CD4-positive, alpha-beta T cell treated with Interleukin-15 for 4 hours (primary cell): Measurements from ENCODE around the gene SLC25A21.
"Not testable (repeated sequence)": the region's sequence is repeated elsewhere in the genome, so short reads cannot be mapped to it uniquely, and the experiment has no call there.

ENCODE experiments used
- DNase-seq: peaks from one replicate; pipeline ENCODE4 v3.0.0-alpha.2; 2020; ENCODE audit warnings: low spot score

SLC25A21 gene

DNA sequence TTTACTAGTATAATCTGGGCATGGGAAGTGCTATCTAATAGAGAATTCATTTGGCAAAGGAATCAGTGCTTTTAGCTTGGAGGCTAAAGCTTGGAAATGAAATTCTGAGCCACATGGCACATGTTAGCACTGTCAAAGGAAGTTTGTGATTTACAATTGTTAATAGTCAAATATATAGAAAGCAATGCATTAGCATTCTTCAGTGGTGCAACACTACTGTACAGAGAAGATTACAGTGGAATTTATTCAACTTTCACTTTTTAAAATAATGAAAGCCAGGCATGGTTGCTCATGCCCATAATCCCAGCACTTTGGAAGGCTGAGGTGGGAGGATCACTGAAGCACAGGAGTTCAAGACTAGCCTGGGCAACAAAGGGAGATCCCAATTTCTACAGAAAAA lies 464.8 kb downstream of the SLC25A21 start:
- no peak for DNase-seq

DNA sequence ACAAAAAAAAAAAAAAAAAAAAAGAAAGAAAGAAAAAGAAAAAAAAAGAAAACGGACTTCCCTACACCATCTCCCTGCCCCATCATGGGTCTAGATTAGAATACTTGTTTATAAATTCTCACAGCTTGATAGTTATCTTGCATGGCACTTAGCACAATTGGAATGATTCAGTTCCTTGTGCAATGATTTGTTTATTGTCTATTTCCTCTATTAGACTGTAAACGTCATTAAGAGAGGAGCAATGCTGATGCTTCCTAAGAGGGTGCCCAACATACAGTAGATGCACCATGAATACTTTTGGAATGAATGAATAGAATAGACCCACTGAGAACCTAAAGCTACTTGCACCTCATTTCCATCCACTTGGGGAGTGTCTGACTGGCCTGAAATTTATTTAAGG lies 469.9 kb downstream of the SLC25A21 start:
- DNase-seq: no peak

GRCh38 chr14:36701132-36701531 lies 471.3 kb downstream of the SLC25A21 start:
- DNase-seq: no peak

GRCh38 chr14:36700651-36701050 lies 471.8 kb downstream of the SLC25A21 start:
- DNase-seq: no peak

- not testable (repeated sequence) for DNase-seq
Observed at GRCh38 chr14:36699420-36699819, 473.0 kb downstream of the SLC25A21 start.

DNA sequence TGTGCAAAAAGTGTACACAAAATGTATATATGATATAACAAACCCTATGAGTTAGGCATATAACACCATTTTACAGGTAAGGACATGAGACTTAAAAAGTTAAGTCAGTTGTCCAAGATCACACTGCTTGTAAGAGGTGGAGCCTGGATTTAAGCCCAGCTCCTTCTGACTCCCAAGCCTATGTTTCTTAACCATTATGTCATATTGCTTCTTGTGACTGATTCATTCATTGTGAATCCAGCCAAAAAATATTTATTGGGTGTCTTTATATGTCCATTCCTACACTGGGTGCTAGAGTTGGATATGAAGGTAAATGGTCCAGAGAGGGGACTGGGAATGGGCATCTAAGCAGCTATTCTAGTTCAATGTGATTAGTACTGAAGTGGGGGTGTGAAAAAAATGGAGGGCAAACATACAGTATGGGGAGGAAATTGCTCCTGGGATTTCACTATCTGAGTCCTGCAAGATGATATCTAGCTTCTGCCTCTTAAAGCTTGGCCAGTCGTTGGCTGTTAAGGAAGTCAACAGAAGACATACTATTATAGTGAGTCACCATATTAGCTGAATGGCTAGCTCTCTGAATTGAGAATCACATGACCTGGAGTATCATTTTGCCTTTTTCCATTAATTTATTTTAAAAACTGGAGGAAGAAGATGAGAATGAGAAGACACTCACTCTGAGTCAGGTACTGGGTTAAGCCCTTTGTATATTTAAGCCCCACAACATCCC lies 481.9 kb downstream of the SLC25A21 start:
- DNase-seq: no peak

DNA sequence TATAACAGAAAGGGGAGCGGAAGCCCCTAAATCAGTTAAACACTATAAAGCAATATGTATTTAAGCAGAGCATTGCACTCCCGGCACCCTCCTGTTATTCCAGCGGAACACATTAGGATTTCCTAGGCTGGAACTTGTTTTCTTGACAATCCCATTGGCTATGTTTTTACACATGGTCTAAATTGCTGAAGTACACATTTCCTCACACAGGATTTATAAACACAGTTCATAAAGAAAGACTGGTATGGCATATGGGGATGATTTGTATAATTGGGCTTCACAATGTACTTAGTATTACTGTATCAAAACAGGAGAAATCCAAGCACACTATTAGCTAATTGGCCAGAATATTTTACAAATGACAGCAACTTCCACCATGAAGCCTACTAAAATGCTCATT lies 487.5 kb downstream of the SLC25A21 start:
- DNase-seq: no peak

DNA sequence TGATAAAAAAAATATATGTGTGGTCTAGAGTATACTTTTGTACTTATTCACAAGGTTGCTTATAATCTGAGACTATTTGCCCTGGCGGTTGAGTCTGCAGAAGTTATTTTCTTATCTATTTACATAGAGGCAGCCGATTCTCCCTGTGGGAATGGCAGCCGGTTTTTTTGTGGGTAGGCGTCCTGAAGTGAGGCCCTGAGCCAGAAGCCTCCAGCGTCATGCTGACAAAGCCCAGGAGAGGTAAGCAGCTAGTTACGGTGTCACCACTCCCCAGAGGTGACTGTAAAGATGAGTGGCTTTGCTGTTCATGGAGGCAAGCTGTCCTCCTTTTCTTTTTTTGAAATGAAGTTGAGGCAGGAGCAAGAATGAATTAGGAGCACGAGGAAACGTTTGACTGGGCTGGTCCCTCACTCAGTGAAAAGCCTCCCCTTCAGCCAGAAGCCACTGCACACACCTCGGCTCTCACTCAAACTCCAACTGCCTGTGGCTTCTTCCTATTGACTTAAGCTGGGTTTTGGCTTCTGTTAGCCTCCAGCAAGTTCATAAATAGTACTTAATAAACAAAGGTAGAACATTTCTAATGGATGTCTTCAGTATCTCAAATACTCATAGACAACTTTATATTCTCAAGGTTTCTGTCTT lies 489.2 kb downstream of the SLC25A21 start:
- no peak for DNase-seq

GRCh38 chr14:36682338-36682737 lies 490.1 kb downstream of the SLC25A21 start:
- DNase-seq: no peak

DNA sequence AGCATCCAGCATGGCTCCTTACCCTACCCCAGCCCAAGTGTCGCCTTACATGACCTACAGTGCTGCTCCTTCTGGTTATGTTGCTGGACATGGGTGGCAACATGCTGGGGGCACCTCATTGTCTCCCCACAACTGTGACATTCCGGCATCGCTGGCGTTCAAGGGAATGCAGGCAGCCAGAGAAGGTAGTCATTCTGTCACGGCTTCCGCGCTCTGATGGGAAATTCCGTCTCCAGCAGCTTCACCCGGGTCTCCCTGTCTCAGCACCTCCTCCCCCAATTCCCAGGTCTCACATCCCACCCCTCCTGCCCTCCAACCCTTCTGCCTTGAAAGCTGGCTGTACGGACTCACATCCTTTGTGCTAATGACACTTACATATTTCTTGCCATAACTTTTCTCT lies 496.2 kb downstream of the SLC25A21 start:
- DNase-seq: no peak

- no peak for DNase-seq
Observed at GRCh38 chr14:36675581-36675980, 496.8 kb downstream of the SLC25A21 start.

DNA sequence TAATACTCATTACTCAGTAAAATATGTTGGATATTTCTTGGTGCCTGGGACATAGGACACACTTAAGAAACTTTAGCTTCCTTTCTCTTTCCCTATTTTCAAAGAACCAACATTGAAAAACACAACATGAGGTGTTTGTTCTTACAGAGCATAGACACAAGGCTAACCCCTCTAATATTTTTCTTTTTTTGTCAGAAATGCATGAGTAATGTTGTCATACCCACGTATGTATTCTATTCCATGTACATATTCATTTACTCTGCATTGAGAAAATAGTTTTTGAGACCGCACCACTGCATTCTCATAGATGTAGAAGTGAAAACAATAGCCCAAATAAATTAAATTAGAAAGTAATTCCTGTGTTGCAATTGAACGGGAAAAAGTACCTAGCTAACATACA lies 497.7 kb downstream of the SLC25A21 start:
- DNase-seq: no peak

DNA sequence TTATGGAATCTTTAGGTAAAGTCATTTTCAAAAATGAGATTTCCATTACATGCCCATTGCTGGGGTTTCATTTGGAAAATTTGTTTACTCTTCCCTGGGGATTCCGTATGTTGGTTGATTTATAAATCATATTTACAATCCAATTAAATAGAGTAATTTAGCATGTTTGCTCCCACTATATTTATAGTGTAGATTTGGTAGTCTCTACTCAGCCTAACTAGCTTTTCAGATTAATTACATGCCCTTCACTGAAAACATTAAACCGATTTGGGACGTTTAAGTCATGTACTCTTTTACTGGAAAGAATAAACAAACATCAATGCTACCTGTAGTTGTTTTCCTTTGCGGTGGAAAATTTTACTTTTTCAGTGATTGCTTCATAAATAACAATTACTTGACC lies 500.3 kb downstream of the SLC25A21 start:
- DNase-seq: no peak

DNA sequence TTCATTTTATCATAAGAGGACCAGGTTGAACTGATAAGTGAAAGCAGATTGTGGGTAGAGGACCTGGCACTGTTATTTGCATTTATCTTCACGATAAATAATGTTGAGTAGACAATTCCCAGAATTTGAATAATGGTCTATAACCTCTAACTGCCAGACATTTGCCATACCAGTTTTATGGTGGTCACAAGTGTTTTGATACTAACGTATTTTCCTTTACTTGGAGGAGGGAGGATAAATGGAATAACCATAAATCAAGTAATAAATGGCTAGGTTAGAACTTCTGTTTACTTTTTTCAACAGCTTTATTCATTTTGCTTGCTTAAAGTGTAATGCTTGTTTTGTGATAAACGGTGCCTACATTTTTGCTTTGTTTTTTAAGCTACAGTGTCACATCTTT lies 501.3 kb downstream of the SLC25A21 start:
- no peak for DNase-seq

GRCh38 chr14:36667679-36668078 lies 504.7 kb downstream of the SLC25A21 start:
- no peak for DNase-seq

GRCh38 chr14:36666416-36667206 lies 505.8 kb downstream of the SLC25A21 start:
- DNase-seq: no peak

DNA sequence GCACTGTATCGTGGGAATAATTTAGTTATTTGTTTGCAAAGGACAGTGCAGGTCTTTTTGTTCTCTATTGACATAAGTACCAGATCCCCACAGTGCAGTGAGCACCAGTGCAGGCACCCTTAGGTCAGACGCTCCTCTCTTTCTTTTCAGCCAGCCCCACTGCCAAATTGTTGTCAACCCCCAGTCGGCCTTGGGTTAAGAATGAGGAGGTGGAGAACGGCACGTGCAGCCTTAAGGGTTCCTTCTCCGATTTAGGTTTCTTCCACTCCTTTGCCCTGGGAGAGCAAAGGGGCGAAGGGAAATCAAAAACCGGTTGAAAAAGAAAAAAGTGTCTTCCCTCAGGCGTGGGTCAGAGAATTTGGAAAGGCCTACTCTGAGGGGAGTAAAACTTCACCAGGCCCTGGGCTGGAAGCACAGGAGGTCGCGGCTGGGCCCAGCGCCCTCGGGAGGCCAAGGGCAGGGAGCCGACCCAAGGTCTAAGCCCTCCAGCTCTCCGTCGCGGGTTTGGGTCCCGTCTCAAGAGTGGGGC lies 506.5 kb downstream of the SLC25A21 start:
- no peak for DNase-seq

DNA sequence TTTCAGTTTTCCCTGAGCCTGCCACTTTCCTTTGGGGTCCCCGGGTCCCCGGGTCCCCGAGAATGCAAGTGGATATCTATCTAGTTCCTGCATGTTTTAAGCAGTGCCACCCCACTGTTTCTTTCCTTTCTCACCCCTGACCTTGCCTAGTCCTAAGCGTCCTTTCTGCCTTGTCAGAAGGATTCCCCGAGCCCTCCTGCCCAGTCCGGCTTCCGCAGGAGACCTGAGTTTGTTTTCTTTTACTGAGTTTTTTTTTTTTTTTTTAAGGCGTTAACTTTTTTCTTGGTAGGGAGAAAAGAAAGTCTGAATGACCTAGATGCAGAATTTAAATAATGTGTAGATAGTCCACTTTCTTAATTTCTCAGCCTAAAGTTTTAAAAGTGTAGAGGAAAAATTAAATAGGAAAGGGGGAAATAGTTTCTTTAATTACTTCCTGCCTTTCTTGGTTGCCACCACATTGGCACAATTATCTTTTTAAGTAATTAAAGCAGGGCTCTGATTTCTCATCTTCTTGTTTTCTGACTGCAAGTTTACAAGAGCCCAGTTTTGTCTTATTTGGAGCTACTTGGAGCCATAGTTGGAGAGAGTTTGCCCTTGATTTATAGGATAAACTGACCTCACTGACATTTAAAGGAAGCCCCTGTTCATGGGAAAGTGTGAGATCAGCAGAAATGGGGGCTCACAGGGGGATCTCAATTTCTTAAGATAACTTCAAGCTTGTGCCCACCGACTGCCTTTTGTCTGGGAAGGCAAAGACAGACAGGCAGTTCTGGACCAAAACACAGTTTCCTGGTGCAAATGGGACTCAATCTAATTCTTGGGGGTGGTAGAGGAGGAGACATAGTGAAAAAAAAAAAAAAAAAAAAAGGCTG lies 507.8 kb downstream of the SLC25A21 start:
- no peak for DNase-seq

- no peak for DNase-seq
Observed at GRCh38 chr14:36663404-36664321, 508.7 kb downstream of the SLC25A21 start.

DNA sequence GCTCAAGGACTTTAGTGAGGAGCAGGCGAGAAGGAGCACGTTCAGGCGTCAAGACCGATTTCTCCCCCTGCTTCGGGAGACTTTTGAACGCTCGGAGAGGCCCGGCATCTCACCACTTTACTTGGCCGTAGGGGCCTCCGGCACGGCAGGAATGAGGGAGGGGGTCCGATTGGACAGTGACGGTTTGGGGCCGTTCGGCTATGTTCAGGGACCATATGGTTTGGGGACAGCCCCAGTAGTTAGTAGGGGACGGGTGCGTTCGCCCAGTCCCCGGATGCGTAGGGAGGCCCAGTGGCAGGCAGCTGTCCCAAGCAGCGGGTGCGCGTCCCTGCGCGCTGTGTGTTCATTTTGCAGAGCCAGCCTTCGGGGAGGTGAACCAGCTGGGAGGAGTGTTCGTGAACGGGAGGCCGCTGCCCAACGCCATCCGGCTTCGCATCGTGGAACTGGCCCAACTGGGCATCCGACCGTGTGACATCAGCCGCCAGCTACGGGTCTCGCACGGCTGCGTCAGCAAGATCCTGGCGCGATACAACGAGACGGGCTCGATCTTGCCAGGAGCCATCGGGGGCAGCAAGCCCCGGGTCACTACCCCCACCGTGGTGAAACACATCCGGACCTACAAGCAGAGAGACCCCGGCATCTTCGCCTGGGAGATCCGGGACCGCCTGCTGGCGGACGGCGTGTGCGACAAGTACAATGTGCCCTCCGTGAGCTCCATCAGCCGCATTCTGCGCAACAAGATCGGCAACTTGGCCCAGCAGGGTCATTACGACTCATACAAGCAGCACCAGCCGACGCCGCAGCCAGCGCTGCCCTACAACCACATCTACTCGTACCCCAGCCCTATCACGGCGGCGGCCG lies 509.6 kb downstream of the SLC25A21 start:
- DNase-seq: no peak
